Measurements from ENCODE around the gene S100A14. TPM values are rescaled to one million over a fixed set of nuclear protein-coding genes. Genes with fewer than 3 reads are reported as not detected.

Gene S100A14
- total RNA-seq, 1 experiment from 2014 or later = 0.63 TPM

DNA sequence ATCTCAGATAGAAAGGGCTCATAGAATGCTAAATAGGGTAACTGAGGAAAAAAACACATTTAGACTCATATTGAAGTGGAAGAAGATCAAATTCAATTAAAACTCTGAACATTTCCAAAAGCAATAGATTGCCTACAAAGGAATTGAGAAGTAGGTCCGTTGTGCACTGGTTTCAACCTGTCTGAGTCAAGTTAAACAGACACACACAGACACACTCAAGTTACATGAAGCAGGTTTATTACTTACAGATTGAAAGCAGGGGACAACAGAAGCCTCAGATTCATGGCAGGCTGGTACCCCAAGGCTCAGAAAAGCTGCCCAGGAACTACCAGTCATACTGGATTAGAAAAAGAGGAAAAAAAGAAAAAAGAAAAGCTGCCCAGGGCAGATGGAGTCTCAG, 29.8 kb downstream of the S100A14 start:
- H3K23me2 ChIP-seq (ENCODE audit: insufficient read length, low read depth, low read length, poor library complexity, severe bottlenecking) = no peaks in the 10 kb centered on the region
- no peaks in the 10 kb centered on the region for H3K79me1 ChIP-seq (ENCODE audit: insufficient read depth, low read depth, low read length, poor library complexity, severe bottlenecking)
- H3K23ac ChIP-seq (ENCODE audit: insufficient read length, low read depth, low read length) = no peak overlapping the region
- no peak overlapping the region for H3K27ac Mint-ChIP-seq
- no peak overlapping the region for H3K9ac ChIP-seq (ENCODE audit: extremely low read depth, insufficient read length, low read length)
- no peaks in the 10 kb centered on the region for H3K79me2 ChIP-seq (ENCODE audit: insufficient read depth, low read length)
- TF ChIP-seq, protein P1, sequence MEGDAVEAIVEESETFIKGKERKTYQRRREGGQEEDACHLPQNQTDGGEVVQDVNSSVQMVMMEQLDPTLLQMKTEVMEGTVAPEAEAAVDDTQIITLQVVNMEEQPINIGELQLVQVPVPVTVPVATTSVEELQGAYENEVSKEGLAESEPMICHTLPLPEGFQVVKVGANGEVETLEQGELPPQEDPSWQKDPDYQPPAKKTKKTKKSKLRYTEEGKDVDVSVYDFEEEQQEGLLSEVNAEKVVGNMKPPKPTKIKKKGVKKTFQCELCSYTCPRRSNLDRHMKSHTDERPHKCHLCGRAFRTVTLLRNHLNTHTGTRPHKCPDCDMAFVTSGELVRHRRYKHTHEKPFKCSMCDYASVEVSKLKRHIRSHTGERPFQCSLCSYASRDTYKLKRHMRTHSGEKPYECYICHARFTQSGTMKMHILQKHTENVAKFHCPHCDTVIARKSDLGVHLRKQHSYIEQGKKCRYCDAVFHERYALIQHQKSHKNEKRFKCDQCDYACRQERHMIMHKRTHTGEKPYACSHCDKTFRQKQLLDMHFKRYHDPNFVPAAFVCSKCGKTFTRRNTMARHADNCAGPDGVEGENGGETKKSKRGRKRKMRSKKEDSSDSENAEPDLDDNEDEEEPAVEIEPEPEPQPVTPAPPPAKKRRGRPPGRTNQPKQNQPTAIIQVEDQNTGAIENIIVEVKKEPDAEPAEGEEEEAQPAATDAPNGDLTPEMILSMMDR (conservative IDR thresholded peaks at IDR 0.05) = no peak
- H2AFZ ChIP-seq (ENCODE audit: low read length) = no peak overlapping the region
- H3T11ph ChIP-seq (ENCODE audit: low read length) = no peak overlapping the region
- no peak overlapping the region for H3K56ac ChIP-seq (ENCODE audit: insufficient read length, low read depth, low read length)
- no peak overlapping the region for H4K5ac ChIP-seq (ENCODE audit: insufficient read length, low read depth, low read length)
- H2BK20ac ChIP-seq (ENCODE audit: low read depth, low read length, poor library complexity, severe bottlenecking) = no peak overlapping the region
- peaks cover 9 to 16% of the 10 kb centered on the region in 2 experiments; a peak in 3 of 4 replicates for H3K4me1 Mint-ChIP-seq
- no peak overlapping the region for H4K8ac ChIP-seq (replicated peaks; ENCODE audit: insufficient read length, low read depth, low read length)
- no peaks in the 10 kb centered on the region for H4K20me1 ChIP-seq (ENCODE audit: control insufficient read depth, insufficient read depth, insufficient read length)
- no peak overlapping the region for H2BK5ac ChIP-seq (ENCODE audit: insufficient read length, low read length)
- whole genome bisulfite sequencing (ENCODE audit: extremely low coverage, insufficient read length, low lambda C conversion rate) = no CpG with 5 or more reads among the region's 1 CpG
- H3K4ac ChIP-seq (ENCODE audit: low read depth, low read length) = no peak overlapping the region
- no peaks in the 10 kb centered on the region; the same call in 1 of the 2 replicates for H3K27me3 Mint-ChIP-seq (ENCODE audit: low read depth)
- no peak overlapping the region for H3K18ac ChIP-seq (ENCODE audit: insufficient read length, low read depth, low read length)
- no peaks in the 10 kb centered on the region for H3K27me3 ChIP-seq (ENCODE audit: insufficient read depth, low read length)
- H2BK12ac ChIP-seq (ENCODE audit: insufficient read length, low read depth, low read length) = no peak overlapping the region
- H3K27ac ChIP-seq (ENCODE audit: insufficient read length, low read depth, low read length) = no peak overlapping the region
- no peak overlapping the region for H2BK120ac ChIP-seq (ENCODE audit: low read depth, low read length, poor library complexity, severe bottlenecking)
- H3K36me3 Mint-ChIP-seq (ENCODE audit: insufficient read depth in 1 of 3, low read depth in 3 of 3) = no peaks in the 10 kb centered on the region
- H4K91ac ChIP-seq (ENCODE audit: insufficient read length, low read depth, low read length) = no peak overlapping the region
- no peak overlapping the region for H2AK5ac ChIP-seq (ENCODE audit: insufficient read length, low read length)
- no peaks in the 10 kb centered on the region for H3K9me3 Mint-ChIP-seq
- H3K14ac ChIP-seq (ENCODE audit: insufficient read depth, low read length) = no peak overlapping the region
- no peak overlapping the region for H2BK15ac ChIP-seq (ENCODE audit: low read depth, low read length)
- H3K4me1 ChIP-seq (ENCODE audit: insufficient read depth, low read length) = no peaks in the 10 kb centered on the region; the same call in 1 of the 2 replicates
- no peaks in the 10 kb centered on the region for H3K9me3 ChIP-seq (ENCODE audit: control insufficient read depth, low read depth, low read length)
- DNase-seq = no peak
- H3K4me2 ChIP-seq (ENCODE audit: insufficient read depth, insufficient read length, low read length) = no peak overlapping the region
- no peak overlapping the region for H3K4me3 Mint-ChIP-seq
